ENCODE measurements around the gene GRID1.

- TF ChIP-seq CTCF (IDR thresholded peaks at IDR 0.05): no peak
- TF ChIP-seq POLR2A (IDR thresholded peaks at IDR 0.05): no peak
These were observed 294.8 kb downstream of the GRID1 start for GRCh38 chr10:86071758-86072157.

Measured in lower leg skin (tissue), 3 donors.